Measurements from ENCODE around the gene BICRAL.

BICRAL gene

GRCh38 chr6:42787063-42787472, 5.2 kb downstream of the BICRAL start:
- 0 out of 2 replicates have a peak, but pooled peaks have one; percentile 40 for TF ChIP-seq POLR2AphosphoS5 (IDR thresholded peaks at IDR 0.05; ENCODE audit: low read depth, low read length)
- TF ChIP-seq REST (IDR thresholded peaks at IDR 0.05; ENCODE audit: insufficient read depth in 1 of 2, low read depth in 2 of 2, low read length in 2 of 2) = no peak

- TF ChIP-seq REST (IDR thresholded peaks at IDR 0.05; ENCODE audit: insufficient read depth in 1 of 2, low read depth in 2 of 2, low read length in 2 of 2) = no peak
- no peak for TF ChIP-seq SIN3A (IDR thresholded peaks at IDR 0.05; ENCODE audit: borderline replicate concordance, insufficient read depth, low read length)
- no peak for TF ChIP-seq TAF1 (IDR thresholded peaks at IDR 0.05; ENCODE audit: borderline replicate concordance, insufficient read depth, low read length)
- TF ChIP-seq POLR2AphosphoS5 (IDR thresholded peaks at IDR 0.05; ENCODE audit: low read depth, low read length) = no peak
- no peak for TF ChIP-seq FOXP2 (optimal IDR thresholded peaks at IDR 0.05; ENCODE audit: borderline replicate concordance, extremely low read depth, extremely low read length, insufficient read depth)
Observed at GRCh38 chr6:42788671-42789070, 6.8 kb downstream of the BICRAL start.

GRCh38 chr6:42790549-42791181, 8.8 kb downstream of the BICRAL start:
- no peak for TF ChIP-seq FOXP2 (optimal IDR thresholded peaks at IDR 0.05; ENCODE audit: borderline replicate concordance, extremely low read depth, extremely low read length, insufficient read depth)
- no peak for TF ChIP-seq TAF1 (IDR thresholded peaks at IDR 0.05; ENCODE audit: borderline replicate concordance, insufficient read depth, low read length)
- TF ChIP-seq REST (IDR thresholded peaks at IDR 0.05; ENCODE audit: insufficient read depth in 1 of 2, low read depth in 2 of 2, low read length in 2 of 2) = no peak
- no peak for TF ChIP-seq POLR2AphosphoS5 (IDR thresholded peaks at IDR 0.05; ENCODE audit: low read depth, low read length)
- no peak for TF ChIP-seq SIN3A (IDR thresholded peaks at IDR 0.05; ENCODE audit: borderline replicate concordance, insufficient read depth, low read length)

GRCh38 chr6:42791706-42792320, 10.0 kb downstream of the BICRAL start:
- 0 out of 2 replicates have a peak, but pooled peaks have one; percentile 22 for TF ChIP-seq POLR2AphosphoS5 (IDR thresholded peaks at IDR 0.05; ENCODE audit: low read depth, low read length)
- no peak for TF ChIP-seq SIN3A (IDR thresholded peaks at IDR 0.05; ENCODE audit: borderline replicate concordance, insufficient read depth, low read length)
- TF ChIP-seq TAF1 (IDR thresholded peaks at IDR 0.05; ENCODE audit: borderline replicate concordance, insufficient read depth, low read length) = no peak
- TF ChIP-seq REST (IDR thresholded peaks at IDR 0.05; ENCODE audit: insufficient read depth in 1 of 2, low read depth in 2 of 2, low read length in 2 of 2) = no peak
- no peak for TF ChIP-seq FOXP2 (optimal IDR thresholded peaks at IDR 0.05; ENCODE audit: borderline replicate concordance, extremely low read depth, extremely low read length, insufficient read depth)

All from PFSK-1 (cell line).